T-helper 22 cell (primary cell): Measurements from ENCODE around the gene OOSP1.
"Not testable (repeated sequence)": the region's sequence is repeated elsewhere in the genome, so short reads cannot be mapped to it uniquely, and the experiment has no call there.

ENCODE experiments used
- DNase-seq: peaks from one replicate; pipeline ENCODE4 v3.0.0-alpha.2; 2020; ENCODE audit warnings: low read depth

Gene OOSP1

GRCh38 chr11:59960502-59961381, 22.5 kb downstream of the OOSP1 start:
- DNase-seq: no peak

GRCh38 chr11:59962107-59962482, 23.9 kb downstream of the OOSP1 start:
- no peak for DNase-seq

- no peak for DNase-seq
Observed at GRCh38 chr11:59963733-59964132, 25.5 kb downstream of the OOSP1 start, which contains the start of gene OOSP4A. Gene OOSP4A (plus strand): TSS chr11:59964033. CDS start chr11:59964033, 0 bp downstream.

GRCh38 chr11:59965424-59965823, 27.2 kb downstream of the OOSP1 start:
- no peak for DNase-seq

GRCh38 chr11:59966201-59966600, 28.0 kb downstream of the OOSP1 start:
- no peak for DNase-seq

GRCh38 chr11:59967677-59968394, 29.6 kb downstream of the OOSP1 start:
- no peak for DNase-seq

GRCh38 chr11:59968395-59968783, 30.2 kb downstream of the OOSP1 start:
- DNase-seq: no peak

GRCh38 chr11:59973097-59973496, 34.9 kb downstream of the OOSP1 start:
- DNase-seq: no peak

- no peak for DNase-seq
Observed at GRCh38 chr11:59981106-59981770, 43.0 kb downstream of the OOSP1 start.

- not testable (repeated sequence) for DNase-seq
Observed at GRCh38 chr11:59982037-59982436, 43.8 kb downstream of the OOSP1 start.

- no peak for DNase-seq
Observed at GRCh38 chr11:59983212-59983611, 45.0 kb downstream of the OOSP1 start.

- DNase-seq: no peak
Observed at GRCh38 chr11:59984368-59984767, 46.1 kb downstream of the OOSP1 start.

- no peak for DNase-seq
Observed at GRCh38 chr11:59990421-59990820, 52.2 kb downstream of the OOSP1 start.

GRCh38 chr11:59992425-59992824, 54.2 kb downstream of the OOSP1 start:
- no peak for DNase-seq

GRCh38 chr11:59997800-59998199, 59.6 kb downstream of the OOSP1 start:
- DNase-seq: no peak

- no peak for DNase-seq
Observed at GRCh38 chr11:59999691-60000090, 61.5 kb downstream of the OOSP1 start.

GRCh38 chr11:60003729-60004128, 65.5 kb downstream of the OOSP1 start:
- no peak for DNase-seq

- no peak for DNase-seq
Observed at GRCh38 chr11:60005360-60005759, 67.1 kb downstream of the OOSP1 start.
